ENCODE results near the gene HIBCH. TPM values are rescaled to one million over a fixed set of nuclear protein-coding genes. Genes with fewer than 3 reads are reported as not detected.

Gene HIBCH
- total and polyA plus RNA-seq, 3 donors from 2014 or later: 44.1 to 67.0 (median 46.1) TPM

- intact Hi-C loops (cut with DNase I; ENCODE audit: low total_unique reads): no loop called here
- Histone ChIP-seq H3K36me3 (ENCODE audit: low read depth, missing control alignments) (no peaks in the 10 kb centered on the region), H3K4me1 (no peaks in the 10 kb centered on the region), H3K27ac (no peak overlapping the region), H3K4me3 (no peak overlapping the region), H3K9me3 (no peaks in the 10 kb centered on the region), H3K27me3 (no peaks in the 10 kb centered on the region)
- TF ChIP-seq, protein P1, sequence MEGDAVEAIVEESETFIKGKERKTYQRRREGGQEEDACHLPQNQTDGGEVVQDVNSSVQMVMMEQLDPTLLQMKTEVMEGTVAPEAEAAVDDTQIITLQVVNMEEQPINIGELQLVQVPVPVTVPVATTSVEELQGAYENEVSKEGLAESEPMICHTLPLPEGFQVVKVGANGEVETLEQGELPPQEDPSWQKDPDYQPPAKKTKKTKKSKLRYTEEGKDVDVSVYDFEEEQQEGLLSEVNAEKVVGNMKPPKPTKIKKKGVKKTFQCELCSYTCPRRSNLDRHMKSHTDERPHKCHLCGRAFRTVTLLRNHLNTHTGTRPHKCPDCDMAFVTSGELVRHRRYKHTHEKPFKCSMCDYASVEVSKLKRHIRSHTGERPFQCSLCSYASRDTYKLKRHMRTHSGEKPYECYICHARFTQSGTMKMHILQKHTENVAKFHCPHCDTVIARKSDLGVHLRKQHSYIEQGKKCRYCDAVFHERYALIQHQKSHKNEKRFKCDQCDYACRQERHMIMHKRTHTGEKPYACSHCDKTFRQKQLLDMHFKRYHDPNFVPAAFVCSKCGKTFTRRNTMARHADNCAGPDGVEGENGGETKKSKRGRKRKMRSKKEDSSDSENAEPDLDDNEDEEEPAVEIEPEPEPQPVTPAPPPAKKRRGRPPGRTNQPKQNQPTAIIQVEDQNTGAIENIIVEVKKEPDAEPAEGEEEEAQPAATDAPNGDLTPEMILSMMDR (IDR thresholded peaks at IDR 0.05): no peak
- TF ChIP-seq POLR2A (IDR thresholded peaks at IDR 0.05): no peak
- no peak for DNase-seq
- WGBS, 2 donors: 76 to 88% methylated on average over 5 of the region's 5 CpGs
Observed at GRCh38 chr2:190197143-190197720, 122.4 kb downstream of the HIBCH start.

DNA sequence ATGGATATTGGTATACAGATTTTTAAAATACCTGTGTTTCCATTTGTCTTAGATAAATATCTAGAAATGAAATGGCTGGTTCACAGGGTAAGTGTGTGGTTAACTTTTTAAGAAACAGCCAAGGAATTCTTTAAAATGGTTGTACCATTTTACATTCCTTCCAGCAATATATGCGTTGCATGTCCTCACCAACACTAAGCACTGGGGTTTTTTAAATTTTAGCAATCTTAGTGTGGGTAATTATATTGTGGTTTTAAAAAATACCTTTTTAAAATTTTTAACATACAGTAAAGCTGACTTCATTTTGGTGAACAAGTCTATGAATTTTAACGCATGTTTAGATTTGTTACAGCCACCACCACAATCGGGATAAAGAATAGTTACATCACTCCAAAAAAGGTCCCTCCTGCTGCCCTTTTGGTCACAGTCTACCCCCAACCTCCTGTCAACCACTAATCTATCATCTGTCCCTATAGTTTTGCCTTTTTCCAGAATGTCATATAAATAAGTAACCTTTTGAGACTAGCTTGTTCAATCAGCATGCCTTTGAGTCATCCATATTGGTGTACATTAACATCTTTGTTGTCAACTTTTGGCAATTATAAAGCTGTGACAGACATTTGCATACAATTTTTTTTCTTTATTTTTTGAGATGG is 129.0 kb downstream of the HIBCH start:
- DNase-seq: no peak
- WGBS, 2 donors: 70 to 79% methylated on average over 3 of the region's 3 CpGs
- Histone ChIP-seq H3K9me3 (no peaks in the 10 kb centered on the region), H3K36me3 (ENCODE audit: low read depth, missing control alignments) (no peaks in the 10 kb centered on the region), H3K4me3 (no peak overlapping the region), H3K27me3 (no peaks in the 10 kb centered on the region), H3K27ac (no peak overlapping the region), H3K4me1 (no peaks in the 10 kb centered on the region)
- intact Hi-C loops (cut with DNase I; ENCODE audit: low total_unique reads): no loop called here
- TF ChIP-seq POLR2A (IDR thresholded peaks at IDR 0.05): no peak
- TF ChIP-seq, protein P1 (IDR thresholded peaks at IDR 0.05): no peak

DNA sequence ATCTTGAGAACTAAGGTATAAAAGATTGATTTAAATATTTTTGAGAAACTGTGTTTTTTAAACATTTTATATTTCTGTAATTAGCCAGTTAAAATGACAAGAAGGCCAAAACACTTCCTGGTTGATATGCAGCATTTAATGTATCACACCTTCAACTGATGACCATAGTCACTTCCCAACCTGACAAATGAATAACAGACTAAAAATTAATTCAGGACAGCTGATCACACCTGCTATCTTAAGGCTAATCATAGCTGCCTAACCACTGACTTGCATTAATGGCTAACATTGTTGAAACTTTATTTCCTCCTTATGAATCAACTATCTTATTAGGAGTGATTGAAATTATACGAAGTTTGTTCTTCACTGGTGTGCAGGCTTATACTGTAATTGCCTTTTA is 131.3 kb downstream of the HIBCH start:
- WGBS, 2 donors: 73 to 78% methylated on average over 1 of the region's 1 CpG
- Histone ChIP-seq H3K4me3 (no peak overlapping the region), H3K27ac (no peak overlapping the region), H3K27me3 (no peaks in the 10 kb centered on the region), H3K9me3 (no peaks in the 10 kb centered on the region), H3K4me1 (no peaks in the 10 kb centered on the region), H3K36me3 (ENCODE audit: low read depth, missing control alignments) (no peaks in the 10 kb centered on the region)
- TF ChIP-seq, protein P1 (IDR thresholded peaks at IDR 0.05): no peak
- TF ChIP-seq POLR2A (IDR thresholded peaks at IDR 0.05): no peak
- DNase-seq: no peak
- intact Hi-C loops (cut with DNase I; ENCODE audit: low total_unique reads): no loop called here

- Histone ChIP-seq H3K9me3 (no peaks in the 10 kb centered on the region), H3K4me1 (no peaks in the 10 kb centered on the region), H3K27ac (no peak overlapping the region), H3K27me3 (no peaks in the 10 kb centered on the region), H3K4me3 (no peak overlapping the region), H3K36me3 (ENCODE audit: low read depth, missing control alignments) (no peaks in the 10 kb centered on the region)
- intact Hi-C loops (cut with DNase I; ENCODE audit: low total_unique reads): no loop called here
- 91 to 92% methylated on average over 3 of the region's 3 CpGs for WGBS, 2 donors
- no peak for DNase-seq
- TF ChIP-seq, protein P1 (IDR thresholded peaks at IDR 0.05): no peak
- no peak for TF ChIP-seq POLR2A (IDR thresholded peaks at IDR 0.05)
Observed at GRCh38 chr2:190186238-190186637, 133.4 kb downstream of the HIBCH start.

GRCh38 chr2:190185380-190185779 is 134.2 kb downstream of the HIBCH start:
- H3K9me3 ChIP-seq: no peaks in the 10 kb centered on the region
- no peak overlapping the region for H3K27ac ChIP-seq
- H3K4me3 ChIP-seq: no peak overlapping the region
- H3K36me3 ChIP-seq (ENCODE audit: low read depth, missing control alignments): no peaks in the 10 kb centered on the region
- no peaks in the 10 kb centered on the region for H3K27me3 ChIP-seq
- no peak for TF ChIP-seq POLR2A (IDR thresholded peaks at IDR 0.05)
- TF ChIP-seq, protein P1 (IDR thresholded peaks at IDR 0.05): no peak
- 90 to 99% methylated on average over 2 of the region's 2 CpGs for WGBS, 2 donors
- H3K4me1 ChIP-seq: no peaks in the 10 kb centered on the region
- intact Hi-C loops (cut with DNase I; ENCODE audit: low total_unique reads): no loop called here
- DNase-seq: no peak

Data from testis (tissue), 3 donors.